ENCODE measurements around the gene TNKS2. TPM values are rescaled to one million over a fixed set of nuclear protein-coding genes. Genes with fewer than 3 reads are reported as not detected.

The TNKS2 gene
- total and polyA plus RNA-seq, 2 donors (not counting 1 experiment from before 2014, with no cell fraction given), result 17.5 to 45.8 TPM

GRCh38 chr10:91879515-91880170 lies 81.4 kb downstream of the TNKS2 start:
- ChIA-PET POLR2A (no interaction called here), CTCF (interaction anchor here (2.2 kb wide), 1 partner anchor 29 kb away, joined by 6 read pairs; the partner anchor contains the start of gene FGFBP3)
- 84% methylated on average over 4 of the region's 7 CpGs for WGBS (ENCODE audit: insufficient coverage)
- peaks cover 2% of the 10 kb centered on the region for H3K9me3 Mint-ChIP-seq (ENCODE audit: insufficient read depth)
- H3K27me3 Mint-ChIP-seq, result peaks cover 4% of the 10 kb centered on the region
- intact Hi-C loops (cut with micrococcal nuclease), result no loop called here
- Histone ChIP-seq H3K4me2 (replicated peaks; ENCODE audit: low read depth, low read length, poor library complexity, severe bottlenecking) (no peak overlapping the region), H2AFZ (ENCODE audit: insufficient read depth, low read depth, low read length, poor library complexity, severe bottlenecking) (no peak overlapping the region), H3K9me3 (ENCODE audit: control extremely low read depth in 1 of 3, control insufficient read depth in 2 of 3, insufficient read depth in 1 of 3, low read length in 2 of 3) (peaks cover 0 to 9% (median 0%) of the 10 kb centered on the region in 3 donors), H3K79me2 (ENCODE audit: control insufficient read depth, insufficient read depth, low read length) (no peaks in the 10 kb centered on the region), H3K4me1 (ENCODE audit: control insufficient read depth in 2 of 2, insufficient read depth in 2 of 2, low read length in 2 of 2) (no peaks in the 10 kb centered on the region), H3K36me3 (replicated peaks in 1 of 2; ENCODE audit: control extremely low read depth in 1 of 2, control insufficient read depth in 1 of 2, extremely low read depth in 1 of 2, insufficient read depth in 2 of 2, low read length in 1 of 2) (no peaks in the 10 kb centered on the region), H3K4me3 (ENCODE audit: control extremely low read depth in 1 of 5, extremely low read depth in 1 of 5, insufficient read depth in 1 of 5, low read depth in 2 of 5, low read length in 4 of 5) (no peak overlapping the region), H3K27me3 (replicated peaks in 1 of 4; ENCODE audit: control extremely low read depth in 1 of 4, control insufficient read depth in 3 of 4, insufficient read depth in 4 of 4, low read length in 3 of 4) (no peaks in the 10 kb centered on the region), H3K27ac (ENCODE audit: low read length in 2 of 2) (no peak overlapping the region), H4K20me1 (ENCODE audit: control insufficient read depth, insufficient read depth, low read length, poor library complexity, severe bottlenecking) (no peaks in the 10 kb centered on the region), H3K9ac (ENCODE audit: low read length) (no peak overlapping the region)
- DNase-seq (no peak), ATAC-seq (ENCODE audit: low read depth) (no peak)
- H3K4me3 Mint-ChIP-seq, result no peak overlapping the region
- H3K4me1 Mint-ChIP-seq, result no peaks in the 10 kb centered on the region
- TF ChIP-seq CTCF (IDR thresholded peaks at IDR 0.05) (no peak), EZH2 (IDR thresholded peaks at IDR 0.05; ENCODE audit: borderline replicate concordance, insufficient read depth, low read depth, low read length, poor library complexity, severe bottlenecking) (no peak)
- H3K27ac Mint-ChIP-seq, result no peak overlapping the region

- no peak for ATAC-seq (ENCODE audit: low read depth)
- Histone ChIP-seq H3K27me3 (replicated peaks in 1 of 4; ENCODE audit: control extremely low read depth in 1 of 4, control insufficient read depth in 3 of 4, insufficient read depth in 4 of 4, low read length in 3 of 4) (no peaks in the 10 kb centered on the region), H3K4me1 (ENCODE audit: control insufficient read depth in 2 of 2, insufficient read depth in 2 of 2, low read length in 2 of 2) (no peaks in the 10 kb centered on the region), H3K4me2 (replicated peaks; ENCODE audit: low read depth, low read length, poor library complexity, severe bottlenecking) (no peak overlapping the region), H3K36me3 (replicated peaks in 1 of 2; ENCODE audit: control extremely low read depth in 1 of 2, control insufficient read depth in 1 of 2, extremely low read depth in 1 of 2, insufficient read depth in 2 of 2, low read length in 1 of 2) (no peaks in the 10 kb centered on the region), H4K20me1 (ENCODE audit: control insufficient read depth, insufficient read depth, low read length, poor library complexity, severe bottlenecking) (no peaks in the 10 kb centered on the region), H3K27ac (ENCODE audit: low read length in 2 of 2) (no peak overlapping the region), H3K4me3 (ENCODE audit: control extremely low read depth in 1 of 5, extremely low read depth in 1 of 5, insufficient read depth in 1 of 5, low read depth in 2 of 5, low read length in 4 of 5) (no peak overlapping the region), H3K79me2 (ENCODE audit: control insufficient read depth, insufficient read depth, low read length) (no peaks in the 10 kb centered on the region), H3K9me3 (ENCODE audit: control extremely low read depth in 1 of 3, control insufficient read depth in 2 of 3, insufficient read depth in 1 of 3, low read length in 2 of 3) (peaks cover 0 to 9% (median 0%) of the 10 kb centered on the region in 3 donors), H2AFZ (ENCODE audit: insufficient read depth, low read depth, low read length, poor library complexity, severe bottlenecking) (no peak overlapping the region), H3K9ac (ENCODE audit: low read length) (no peak overlapping the region)
- Mint-ChIP-seq H3K27me3 (peaks cover 4% of the 10 kb centered on the region), H3K9me3 (ENCODE audit: insufficient read depth) (peaks cover 2% of the 10 kb centered on the region), H3K4me1 (no peaks in the 10 kb centered on the region), H3K27ac (no peak overlapping the region), H3K4me3 (no peak overlapping the region)
- intact Hi-C loops (cut with micrococcal nuclease), result no loop called here
- TF ChIP-seq EZH2 (IDR thresholded peaks at IDR 0.05; ENCODE audit: borderline replicate concordance, insufficient read depth, low read depth, low read length, poor library complexity, severe bottlenecking) (no peak), CTCF (IDR thresholded peaks at IDR 0.05) (no peak)
- POLR2A ChIA-PET, result no interaction called here
- DNase-seq, result no peak
- WGBS (ENCODE audit: insufficient coverage), result 100% methylated on average over 1 of the region's 3 CpGs
- CTCF ChIA-PET, result interaction anchor here (0.7 to 2.2 kb wide), 2 partner anchors 23 to 28 kb away, joined by 3 to 6 read pairs; partner anchors contain the start of gene FGFBP3
Measured at GRCh38 chr10:91880310-91880709, 82.1 kb downstream of the TNKS2 start.

Data from B cell (primary cell).